ENCODE results near the gene FMNL2.

The FMNL2 gene

DNA sequence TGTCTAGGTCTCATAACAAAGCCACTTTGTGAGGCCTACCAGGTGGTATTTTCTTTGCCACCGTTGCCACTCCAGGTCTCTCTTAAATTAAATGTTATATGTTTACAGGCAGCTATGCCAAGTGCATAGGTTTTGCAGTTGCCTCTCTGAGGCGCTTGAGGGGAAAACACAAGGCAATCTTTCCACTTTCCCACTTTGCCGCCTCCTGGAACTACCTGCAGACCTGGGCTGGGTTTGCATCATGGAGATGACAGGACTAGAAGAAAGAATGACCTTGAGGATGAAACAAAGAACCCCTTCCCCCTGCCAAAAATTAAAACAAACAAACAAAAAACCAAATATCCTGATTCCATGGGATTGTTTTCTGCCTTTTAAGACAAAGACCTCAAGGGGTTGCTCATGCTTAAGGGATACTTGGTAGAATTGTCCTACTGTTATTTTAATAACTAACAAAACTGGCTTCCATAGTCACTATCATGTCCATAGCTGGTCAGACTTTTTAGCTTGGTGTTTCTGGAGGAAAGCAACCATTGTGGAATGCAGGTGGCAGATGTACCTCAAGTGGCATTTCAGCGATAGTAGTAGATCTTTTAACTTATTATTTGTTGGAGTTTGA lies 222.4 kb downstream of the FMNL2 start:
- TF ChIP-seq, protein P1, sequence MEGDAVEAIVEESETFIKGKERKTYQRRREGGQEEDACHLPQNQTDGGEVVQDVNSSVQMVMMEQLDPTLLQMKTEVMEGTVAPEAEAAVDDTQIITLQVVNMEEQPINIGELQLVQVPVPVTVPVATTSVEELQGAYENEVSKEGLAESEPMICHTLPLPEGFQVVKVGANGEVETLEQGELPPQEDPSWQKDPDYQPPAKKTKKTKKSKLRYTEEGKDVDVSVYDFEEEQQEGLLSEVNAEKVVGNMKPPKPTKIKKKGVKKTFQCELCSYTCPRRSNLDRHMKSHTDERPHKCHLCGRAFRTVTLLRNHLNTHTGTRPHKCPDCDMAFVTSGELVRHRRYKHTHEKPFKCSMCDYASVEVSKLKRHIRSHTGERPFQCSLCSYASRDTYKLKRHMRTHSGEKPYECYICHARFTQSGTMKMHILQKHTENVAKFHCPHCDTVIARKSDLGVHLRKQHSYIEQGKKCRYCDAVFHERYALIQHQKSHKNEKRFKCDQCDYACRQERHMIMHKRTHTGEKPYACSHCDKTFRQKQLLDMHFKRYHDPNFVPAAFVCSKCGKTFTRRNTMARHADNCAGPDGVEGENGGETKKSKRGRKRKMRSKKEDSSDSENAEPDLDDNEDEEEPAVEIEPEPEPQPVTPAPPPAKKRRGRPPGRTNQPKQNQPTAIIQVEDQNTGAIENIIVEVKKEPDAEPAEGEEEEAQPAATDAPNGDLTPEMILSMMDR (IDR thresholded peaks at IDR 0.05) = no peak
- intact Hi-C loops (cut with DNase I; ENCODE audit: low total_unique reads) = no loop called here
- no peak overlapping the region for H3K4me3 ChIP-seq
- no peaks in the 10 kb centered on the region for H3K4me1 ChIP-seq
- no peak for DNase-seq
- no peaks in the 10 kb centered on the region for H3K27me3 ChIP-seq
- no peak overlapping the region for H3K27ac ChIP-seq
- no peaks in the 10 kb centered on the region for H3K9me3 ChIP-seq
- H3K36me3 ChIP-seq = peaks cover 5 to 21% (median 12%) of the 10 kb centered on the region in 3 donors

DNA sequence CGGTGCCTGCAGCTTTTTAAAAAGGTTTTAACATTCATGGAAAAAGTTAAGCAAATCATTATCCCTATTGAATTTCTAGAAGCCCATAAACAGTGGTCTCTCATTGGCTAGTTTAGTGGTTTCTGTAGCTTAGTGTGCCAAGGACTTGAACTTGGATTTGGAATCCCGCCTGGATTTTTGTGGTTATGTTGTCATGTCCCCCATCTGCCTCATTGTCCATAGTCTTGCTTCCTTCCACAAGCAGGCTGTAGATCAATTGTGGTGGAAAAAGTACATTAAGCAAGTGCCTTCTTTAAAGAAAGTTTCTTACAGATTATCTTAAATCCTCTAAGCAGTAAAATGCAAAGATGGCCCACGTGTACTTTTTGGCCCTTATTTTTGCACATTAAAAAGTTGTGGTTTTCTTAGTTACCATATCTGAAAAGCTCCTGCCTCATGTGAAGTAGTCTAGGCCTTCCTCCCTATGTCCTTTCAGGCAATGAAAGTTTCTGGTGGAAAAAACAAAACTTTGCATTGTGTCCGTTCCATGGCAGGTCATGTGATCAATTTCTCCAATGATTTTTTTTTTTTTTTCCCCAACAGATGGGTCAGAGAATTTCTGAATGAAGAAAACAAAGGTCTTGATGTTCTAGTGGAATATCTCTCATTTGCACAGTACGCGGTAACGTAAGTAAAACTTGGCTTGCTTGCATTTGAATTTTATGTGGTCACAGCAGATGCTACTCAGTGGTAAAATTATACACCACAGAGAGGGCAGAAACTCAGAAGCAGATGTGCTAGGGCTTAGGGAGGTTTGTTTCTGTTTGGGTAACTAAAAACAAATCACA lies 223.4 kb downstream of the FMNL2 start:
- Histone ChIP-seq H3K4me3 (no peak overlapping the region), H3K4me1 (no peaks in the 10 kb centered on the region)
- intact Hi-C loops (cut with DNase I; ENCODE audit: low total_unique reads) = no loop called here

DNA sequence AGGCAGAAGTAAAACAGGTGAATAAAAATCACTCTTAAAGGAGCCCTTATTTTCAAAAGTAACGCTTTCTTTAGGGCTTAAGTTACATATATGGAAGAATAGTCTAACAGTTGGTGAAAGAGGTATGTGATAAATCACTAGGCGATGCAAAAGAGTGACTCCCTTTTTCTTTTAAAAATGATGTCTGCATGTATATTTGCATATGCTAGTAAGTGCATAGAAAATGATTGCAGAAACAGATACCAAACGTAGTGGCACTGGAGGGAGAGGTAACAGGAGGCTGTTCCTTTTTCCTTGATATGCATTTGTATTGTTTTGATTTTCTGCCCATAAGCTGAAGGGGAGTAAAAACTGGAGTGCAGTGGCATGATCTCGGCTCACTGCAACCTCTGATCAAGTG lies 224.0 kb downstream of the FMNL2 start:
- DNase-seq = no peak
- Histone ChIP-seq H3K4me3 (no peak overlapping the region), H3K9me3 (no peaks in the 10 kb centered on the region), H3K4me1 (no peaks in the 10 kb centered on the region), H3K27ac (no peak overlapping the region), H3K27me3 (no peaks in the 10 kb centered on the region), H3K36me3 (peaks cover 5 to 21% (median 12%) of the 10 kb centered on the region in 3 donors)
- TF ChIP-seq, protein P1 (IDR thresholded peaks at IDR 0.05) = no peak
- intact Hi-C loops (cut with DNase I; ENCODE audit: low total_unique reads) = no loop called here

More for the DNA sequence above, 223.4 kb downstream of the FMNL2 start:
- peaks cover 5 to 21% (median 12%) of the 10 kb centered on the region in 3 donors for H3K36me3 ChIP-seq
- TF ChIP-seq, protein P1 (IDR thresholded peaks at IDR 0.05) = no peak
- H3K27ac ChIP-seq = no peak overlapping the region
- no peaks in the 10 kb centered on the region for H3K9me3 ChIP-seq
- no peak for DNase-seq
- H3K27me3 ChIP-seq = no peaks in the 10 kb centered on the region

DNA sequence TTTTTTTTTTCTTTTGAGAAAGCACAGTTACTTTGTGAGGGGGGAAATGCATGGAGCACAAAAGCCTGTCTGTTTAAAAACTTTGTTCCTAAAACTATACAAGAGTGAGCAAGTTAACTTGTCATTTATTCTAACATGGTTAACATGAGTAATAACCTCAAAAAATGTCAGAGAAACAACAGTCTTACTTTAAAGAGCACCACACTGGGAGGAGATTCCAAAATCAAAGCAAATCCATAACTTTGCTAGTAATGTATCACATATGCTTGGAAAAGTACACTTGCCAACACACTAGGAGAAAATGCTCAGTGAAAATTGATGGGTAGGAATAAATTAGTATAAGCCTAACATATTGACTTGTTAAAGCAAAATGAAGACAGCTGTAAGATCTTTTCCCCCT lies 225.2 kb downstream of the FMNL2 start:
- Histone ChIP-seq H3K27ac (no peak overlapping the region), H3K27me3 (no peaks in the 10 kb centered on the region), H3K36me3 (peaks cover 5 to 21% (median 12%) of the 10 kb centered on the region in 3 donors), H3K4me3 (no peak overlapping the region), H3K4me1 (no peaks in the 10 kb centered on the region), H3K9me3 (no peaks in the 10 kb centered on the region)
- intact Hi-C loops (cut with DNase I; ENCODE audit: low total_unique reads) = no loop called here
- DNase-seq = no peak
- TF ChIP-seq, protein P1 (IDR thresholded peaks at IDR 0.05) = no peak

- H3K27me3 ChIP-seq = no peaks in the 10 kb centered on the region
- TF ChIP-seq, protein P1 (IDR thresholded peaks at IDR 0.05) = no peak
- H3K36me3 ChIP-seq = peaks cover 5 to 21% (median 12%) of the 10 kb centered on the region in 3 donors
- H3K27ac ChIP-seq = no peak overlapping the region
- intact Hi-C loops (cut with DNase I; ENCODE audit: low total_unique reads) = no loop called here
- H3K9me3 ChIP-seq = no peaks in the 10 kb centered on the region
- no peak for DNase-seq
- H3K4me1 ChIP-seq = no peaks in the 10 kb centered on the region
- no peak overlapping the region for H3K4me3 ChIP-seq
These were observed 226.1 kb downstream of the FMNL2 start for GRCh38 chr2:152560873-152561595.
